A673 (cell line): ENCODE measurements around the gene ITPR1. TPM values are rescaled to one million over a fixed set of nuclear protein-coding genes. Genes with fewer than 3 reads are reported as not detected.

Experiments used
- BruUV-seq: library from RNA; stranded (reverse); fragments of 400-500 nt; replicated peaks from 2 replicates; lab custom pipeline; 2021; lab: Mats Ljungman, UMichigan
- CTCF ChIA-PET: fragments of 300-600 bp; sonication (Branson Sonifier 250); formaldehyde crosslinking; loops from one replicate; lab custom pipeline; 2022; ENCODE audit warnings: antibody characterized with exemption; lab: Charles Lee
- POLR2A ChIA-PET: fragments of 300-600 bp; sonication (Branson Sonifier 250); formaldehyde crosslinking; loops from one replicate; lab custom pipeline; 2022; ENCODE audit warnings: antibody characterized with exemption; ENCODE audit not compliant: low non-redundant PET; lab: Charles Lee
- DNase-seq: peaks from one replicate; pipeline ENCODE4 v3.0.0-alpha.2; 2015; ENCODE audit warnings: low spot score
- H3K27ac ChIP-seq: fragments of 200-600 bp; sonication (generic); 2 replicates; pipeline ENCODE4 v1.5.1; 2016; ENCODE audit warnings: mixed run types, low read depth, mild to moderate bottlenecking, mixed read lengths, antibody characterized with exemption, low read length; ENCODE audit not compliant: poor library complexity, severe bottlenecking
- H3K27me3 ChIP-seq: fragments of 200-600 bp; sonication (generic); replicated peaks from 2 replicates; pipeline ENCODE4 v1.6.1; 2017; ENCODE audit warnings: mixed run types, low read depth, mild to moderate bottlenecking, mixed read lengths, antibody characterized with exemption, low read length; ENCODE audit not compliant: insufficient read depth, poor library complexity
- H3K36me3 ChIP-seq: fragments of 200-600 bp; sonication (generic); 2 replicates; pipeline ENCODE4 v1.6.1; 2016; ENCODE audit warnings: mixed run types, mild to moderate bottlenecking, mixed read lengths, antibody characterized with exemption, low read length; ENCODE audit not compliant: insufficient read depth, poor library complexity, severe bottlenecking
- H3K4me1 ChIP-seq: fragments of 200-600 bp; sonication (generic); 2 replicates; pipeline ENCODE4 v1.6.1; 2017; ENCODE audit warnings: mixed run types, mild to moderate bottlenecking, mixed read lengths, antibody characterized with exemption, low read length; ENCODE audit not compliant: insufficient read depth, poor library complexity, severe bottlenecking
- H3K4me3 ChIP-seq: fragments of 200-600 bp; sonication (generic); 2 replicates; pipeline ENCODE4 v1.5.1; 2016; ENCODE audit warnings: low read depth, mixed run types, mild to moderate bottlenecking, mixed read lengths, low read length; ENCODE audit not compliant: poor library complexity, severe bottlenecking
- H3K9me3 ChIP-seq: fragments of 200-600 bp; sonication (generic); 2 replicates; pipeline ENCODE4 v1.6.1; 2016; ENCODE audit warnings: mixed run types, low read depth, mild to moderate bottlenecking, mixed read lengths, antibody characterized with exemption, low read length; ENCODE audit not compliant: poor library complexity, severe bottlenecking
- EZH2 ChIP-seq: fragments of 200-600 bp; sonication (generic); IDR thresholded peaks from 2 replicates; pipeline ENCODE4 v1.6.1; 2017; ENCODE audit warnings: borderline replicate concordance, low read depth, mild to moderate bottlenecking, mixed read lengths, antibody characterized with exemption, low read length; ENCODE audit not compliant: poor library complexity, severe bottlenecking
- intact Hi-C: fragments of 100-400 bp; cut with micrococcal nuclease; formaldehyde crosslinking; loops from one replicate; pipeline ENCODE4 v1.10.0; 2022; ENCODE audit not compliant: unreplicated experiment
- total RNA-seq: library from RNA; stranded (reverse); gene quantifications from 2 replicates; pipeline ENCODE4 v1.2.3, GENCODE V29; 2021
- TF ChIP-seq, protein P1 (sequence below): fragments of 300-800, 200-600 bp; sonication (generic); conservative IDR thresholded peaks from 2 replicates; pipeline ENCODE4 v1.5.1; 2017; ENCODE audit warnings: low read depth, mild to moderate bottlenecking, antibody characterized with exemption, low read length, moderate library complexity, mixed read lengths

Gene ITPR1
- total RNA-seq, 1 experiment from 2014 or later: 8.6 TPM

DNA sequence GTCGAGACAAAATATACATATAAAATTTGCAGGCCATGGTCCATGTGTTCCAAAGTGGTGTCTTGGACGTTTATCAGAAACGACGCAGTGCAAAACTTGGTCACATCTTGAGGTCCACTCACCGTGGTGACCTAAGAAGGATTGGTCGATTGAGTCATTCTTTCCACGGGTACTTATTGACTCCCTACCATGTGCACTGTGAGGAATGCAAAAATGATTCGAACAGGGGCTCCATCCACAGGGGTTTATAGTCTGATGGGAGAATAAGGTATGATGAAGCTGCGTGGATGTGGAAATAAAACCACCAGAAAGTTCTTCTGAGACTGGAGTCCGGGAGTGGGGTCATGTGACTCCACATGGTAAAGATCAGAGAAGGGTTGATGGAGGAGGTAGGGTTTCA lies 185.2 kb downstream of the ITPR1 start:
- Histone ChIP-seq H3K4me3 (no peak overlapping the region), H3K36me3 (no peaks in the 10 kb centered on the region), H3K9me3 (no peaks in the 10 kb centered on the region), H3K4me1 (no peaks in the 10 kb centered on the region), H3K27ac (no peak overlapping the region), H3K27me3 (no peaks in the 10 kb centered on the region)
- no peak for DNase-seq
- intact Hi-C loops: no loop called here
- ChIA-PET CTCF (no interaction called here), POLR2A (no interaction called here)
- BruUV-seq: no TSS peak
- TF ChIP-seq EZH2: no peak
- TF ChIP-seq, protein P1, sequence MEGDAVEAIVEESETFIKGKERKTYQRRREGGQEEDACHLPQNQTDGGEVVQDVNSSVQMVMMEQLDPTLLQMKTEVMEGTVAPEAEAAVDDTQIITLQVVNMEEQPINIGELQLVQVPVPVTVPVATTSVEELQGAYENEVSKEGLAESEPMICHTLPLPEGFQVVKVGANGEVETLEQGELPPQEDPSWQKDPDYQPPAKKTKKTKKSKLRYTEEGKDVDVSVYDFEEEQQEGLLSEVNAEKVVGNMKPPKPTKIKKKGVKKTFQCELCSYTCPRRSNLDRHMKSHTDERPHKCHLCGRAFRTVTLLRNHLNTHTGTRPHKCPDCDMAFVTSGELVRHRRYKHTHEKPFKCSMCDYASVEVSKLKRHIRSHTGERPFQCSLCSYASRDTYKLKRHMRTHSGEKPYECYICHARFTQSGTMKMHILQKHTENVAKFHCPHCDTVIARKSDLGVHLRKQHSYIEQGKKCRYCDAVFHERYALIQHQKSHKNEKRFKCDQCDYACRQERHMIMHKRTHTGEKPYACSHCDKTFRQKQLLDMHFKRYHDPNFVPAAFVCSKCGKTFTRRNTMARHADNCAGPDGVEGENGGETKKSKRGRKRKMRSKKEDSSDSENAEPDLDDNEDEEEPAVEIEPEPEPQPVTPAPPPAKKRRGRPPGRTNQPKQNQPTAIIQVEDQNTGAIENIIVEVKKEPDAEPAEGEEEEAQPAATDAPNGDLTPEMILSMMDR: no peak

DNA sequence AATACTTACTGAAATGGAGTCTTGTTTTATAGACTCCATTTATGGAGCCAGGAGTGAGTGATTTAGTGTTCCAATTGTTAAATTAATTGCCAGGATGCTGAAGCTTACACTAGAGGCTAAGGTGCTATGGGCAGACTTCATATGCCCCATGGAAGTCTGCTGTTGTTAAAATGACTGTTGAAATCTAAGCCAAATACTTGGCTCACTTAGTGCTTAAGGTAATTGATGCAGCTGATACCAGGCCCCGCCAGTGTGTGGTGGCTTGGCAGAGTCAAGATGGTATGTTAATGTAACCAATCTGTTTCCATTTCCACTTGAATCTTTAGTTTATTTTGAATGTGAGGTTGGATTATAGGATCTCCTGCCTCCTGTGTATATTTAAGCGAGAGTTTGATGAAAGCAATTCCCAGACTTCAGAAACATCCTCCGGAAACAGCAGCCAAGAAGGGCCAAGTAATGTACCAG lies 187.1 kb downstream of the ITPR1 start:
- TF ChIP-seq, protein P1: no peak
- no peak for TF ChIP-seq EZH2
- Histone ChIP-seq H3K27me3 (no peaks in the 10 kb centered on the region), H3K4me1 (no peaks in the 10 kb centered on the region), H3K9me3 (no peaks in the 10 kb centered on the region), H3K4me3 (no peak overlapping the region), H3K27ac (no peak overlapping the region), H3K36me3 (no peaks in the 10 kb centered on the region)
- BruUV-seq: no TSS peak
- CTCF ChIA-PET: no interaction called here
- intact Hi-C loops: no loop called here
- POLR2A ChIA-PET: no interaction called here
- no peak for DNase-seq

DNA sequence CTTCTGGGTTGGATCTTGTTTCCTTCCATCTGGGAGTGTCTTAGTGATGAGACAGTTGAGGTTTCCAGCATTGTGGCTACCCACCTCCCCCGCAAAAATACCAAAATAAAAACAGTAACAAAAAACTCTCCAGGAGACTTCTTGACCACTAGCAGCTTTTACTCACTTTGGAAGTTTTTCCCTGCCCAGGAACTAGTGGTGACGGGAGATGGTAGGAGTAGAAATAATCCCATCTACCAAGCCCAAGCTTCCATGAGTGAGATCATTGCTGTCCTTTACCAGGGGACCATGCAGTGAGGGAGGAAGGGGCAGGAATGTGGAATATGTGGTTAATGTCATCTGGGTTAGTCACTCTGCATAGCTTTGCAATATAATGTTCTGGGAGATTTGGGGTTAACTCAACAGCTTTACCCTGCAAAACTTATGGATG lies 187.7 kb downstream of the ITPR1 start:
- intact Hi-C loops: no loop called here
- Histone ChIP-seq H3K36me3 (no peaks in the 10 kb centered on the region), H3K27me3 (no peaks in the 10 kb centered on the region), H3K4me1 (no peaks in the 10 kb centered on the region), H3K4me3 (no peak overlapping the region), H3K9me3 (no peaks in the 10 kb centered on the region), H3K27ac (no peak overlapping the region)
- DNase-seq: no peak
- POLR2A ChIA-PET: no interaction called here
- no TSS peak for BruUV-seq
- CTCF ChIA-PET: no interaction called here
- no peak for TF ChIP-seq EZH2
- TF ChIP-seq, protein P1: no peak
